ENCODE results near the gene TAF15. TPM values are rescaled to one million over a fixed set of nuclear protein-coding genes. Genes with fewer than 3 reads are reported as not detected.

Gene TAF15
- polyA plus RNA-seq, 1 donor from 2014 or later, result 45.8 TPM

GRCh38 chr17:35889241-35889640, 80.0 kb downstream of the TAF15 start:
- Histone ChIP-seq H3K9me2 (ENCODE audit: insufficient read depth, low read length) (no peaks in the 10 kb centered on the region), H3K4me3 (ENCODE audit: low read length) (no peak overlapping the region), H3K36me3 (ENCODE audit: insufficient read depth, low read length) (no peaks in the 10 kb centered on the region), H4K20me1 (ENCODE audit: insufficient read depth) (no peaks in the 10 kb centered on the region), H2AFZ (ENCODE audit: low read depth, low read length) (no peak overlapping the region), H3K9ac (ENCODE audit: low read length) (no peak overlapping the region), H3K79me2 (replicated peaks; ENCODE audit: insufficient read depth, low read length) (no peaks in the 10 kb centered on the region), H3F3A (ENCODE audit: insufficient read depth, low read length, poor library complexity, severe bottlenecking) (no peaks in the 10 kb centered on the region), H3K27me3 (ENCODE audit: insufficient read depth, low read depth, low read length) (no peaks in the 10 kb centered on the region), H3K27ac (ENCODE audit: low read length) (no peak overlapping the region), H3K4me2 (ENCODE audit: low read length) (no peak overlapping the region), H3K9me3 (ENCODE audit: low read length) (no peaks in the 10 kb centered on the region)
- TF ChIP-seq TAF1 (IDR thresholded peaks at IDR 0.05; ENCODE audit: low read depth) (no peak), SMC3 (conservative IDR thresholded peaks at IDR 0.05; ENCODE audit: poor library complexity) (no peak), CTCF (IDR thresholded peaks at IDR 0.05; ENCODE audit: poor library complexity, severe bottlenecking) (no peak), EP300 (conservative IDR thresholded peaks at IDR 0.05; ENCODE audit: poor library complexity, severe bottlenecking) (no peak), POLR2AphosphoS5 (IDR thresholded peaks at IDR 0.05) (no peak)

- Histone ChIP-seq H3K9me3 (ENCODE audit: low read length) (no peaks in the 10 kb centered on the region), H3F3A (ENCODE audit: insufficient read depth, low read length, poor library complexity, severe bottlenecking) (no peaks in the 10 kb centered on the region), H3K9me2 (ENCODE audit: insufficient read depth, low read length) (no peaks in the 10 kb centered on the region), H3K27ac (ENCODE audit: low read length) (no peak overlapping the region), H4K20me1 (ENCODE audit: insufficient read depth) (no peaks in the 10 kb centered on the region), H3K4me3 (ENCODE audit: low read length) (no peak overlapping the region), H3K9ac (ENCODE audit: low read length) (no peak overlapping the region), H3K79me2 (replicated peaks; ENCODE audit: insufficient read depth, low read length) (no peaks in the 10 kb centered on the region), H3K36me3 (ENCODE audit: insufficient read depth, low read length) (no peaks in the 10 kb centered on the region), H3K27me3 (ENCODE audit: insufficient read depth, low read depth, low read length) (no peaks in the 10 kb centered on the region), H3K4me2 (ENCODE audit: low read length) (no peak overlapping the region), H2AFZ (ENCODE audit: low read depth, low read length) (no peak overlapping the region)
- TF ChIP-seq REST (IDR thresholded peaks at IDR 0.05; ENCODE audit: borderline replicate concordance) (no peak), CTCF (IDR thresholded peaks at IDR 0.05; ENCODE audit: poor library complexity, severe bottlenecking) (no peak), RAD21 (conservative IDR thresholded peaks at IDR 0.05) (no peak), MXI1 (conservative IDR thresholded peaks at IDR 0.05; ENCODE audit: poor library complexity, severe bottlenecking) (no peak), POLR2AphosphoS5 (IDR thresholded peaks at IDR 0.05) (no peak), EZH2 (IDR thresholded peaks at IDR 0.05; ENCODE audit: borderline replicate concordance, insufficient read depth, low read length, poor library complexity, severe bottlenecking) (no peak), SMC3 (conservative IDR thresholded peaks at IDR 0.05; ENCODE audit: poor library complexity) (no peak), EP300 (conservative IDR thresholded peaks at IDR 0.05; ENCODE audit: poor library complexity, severe bottlenecking) (no peak), TAF1 (IDR thresholded peaks at IDR 0.05; ENCODE audit: low read depth) (no peak)
These were observed 80.8 kb downstream of the TAF15 start for GRCh38 chr17:35889818-35890773.
